ENCODE data around the gene ST8SIA4.

Gene ST8SIA4

GRCh38 chr5:100790951-100791350 is 112.1 kb downstream of the ST8SIA4 start:
- Histone ChIP-seq H3K9me2 (replicated peaks; ENCODE audit: control insufficient read depth, low read length) (no peaks in the 10 kb centered on the region), H3K9me3 (ENCODE audit: control insufficient read depth, insufficient read depth, low read length) (peaks cover 18% of the 10 kb centered on the region), H3K4me1 (ENCODE audit: control insufficient read depth, low read length) (peaks cover 38% of the 10 kb centered on the region), H3K4me3 (ENCODE audit: low read length) (no peak overlapping the region), H3K4me2 (ENCODE audit: low read length) (no peak overlapping the region), H3K79me2 (ENCODE audit: control insufficient read depth, low read length) (no peaks in the 10 kb centered on the region), H3K36me3 (ENCODE audit: control insufficient read depth, low read length) (no peaks in the 10 kb centered on the region), H4K20me1 (ENCODE audit: control insufficient read depth, insufficient read depth, low read depth, low read length) (no peaks in the 10 kb centered on the region), H3K27ac (ENCODE audit: low read depth, low read length) (no peak overlapping the region), H3F3A (ENCODE audit: control insufficient read depth, insufficient read depth) (no peaks in the 10 kb centered on the region), H3K27me3 (ENCODE audit: control insufficient read depth, low read length) (no peaks in the 10 kb centered on the region)
- TF ChIP-seq EZH2phosphoT487 (IDR thresholded peaks at IDR 0.05; ENCODE audit: borderline replicate concordance, low read length) = no peak
- TF ChIP-seq CTCF (IDR thresholded peaks at IDR 0.05; ENCODE audit: low read depth, low read length, poor library complexity, severe bottlenecking) = no peak

- Histone ChIP-seq H3K27ac (ENCODE audit: low read depth, low read length) (no peak overlapping the region), H3K36me3 (ENCODE audit: control insufficient read depth, low read length) (no peaks in the 10 kb centered on the region), H3K79me2 (ENCODE audit: control insufficient read depth, low read length) (no peaks in the 10 kb centered on the region), H3F3A (ENCODE audit: control insufficient read depth, insufficient read depth) (no peaks in the 10 kb centered on the region), H3K9me2 (replicated peaks; ENCODE audit: control insufficient read depth, low read length) (no peaks in the 10 kb centered on the region), H4K20me1 (ENCODE audit: control insufficient read depth, insufficient read depth, low read depth, low read length) (no peaks in the 10 kb centered on the region), H3K9me3 (ENCODE audit: control insufficient read depth, insufficient read depth, low read length) (peaks cover 18% of the 10 kb centered on the region), H3K4me3 (ENCODE audit: low read length) (no peak overlapping the region), H3K4me2 (ENCODE audit: low read length) (peak overlapping the region; percentile 15), H3K27me3 (ENCODE audit: control insufficient read depth, low read length) (no peaks in the 10 kb centered on the region), H3K4me1 (ENCODE audit: control insufficient read depth, low read length) (peaks cover 38% of the 10 kb centered on the region)
- no peak for TF ChIP-seq EZH2phosphoT487 (IDR thresholded peaks at IDR 0.05; ENCODE audit: borderline replicate concordance, low read length)
- TF ChIP-seq CTCF (IDR thresholded peaks at IDR 0.05; ENCODE audit: low read depth, low read length, poor library complexity, severe bottlenecking) = peak; percentile 66
These were observed 112.9 kb downstream of the ST8SIA4 start for GRCh38 chr5:100790170-100790665.

- TF ChIP-seq CTCF (IDR thresholded peaks at IDR 0.05; ENCODE audit: low read depth, low read length, poor library complexity, severe bottlenecking) (no peak), EZH2phosphoT487 (IDR thresholded peaks at IDR 0.05; ENCODE audit: borderline replicate concordance, low read length) (no peak)
- H3K27ac ChIP-seq (ENCODE audit: low read depth, low read length) = no peak overlapping the region
- no peaks in the 10 kb centered on the region for H3K9me2 ChIP-seq (replicated peaks; ENCODE audit: control insufficient read depth, low read length)
- H3F3A ChIP-seq (ENCODE audit: control insufficient read depth, insufficient read depth) = no peaks in the 10 kb centered on the region
- no peaks in the 10 kb centered on the region for H3K36me3 ChIP-seq (ENCODE audit: control insufficient read depth, low read length)
- H3K4me2 ChIP-seq (ENCODE audit: low read length) = peak overlapping the region; percentile 15
- H3K4me3 ChIP-seq (ENCODE audit: low read length) = no peak overlapping the region
- H3K79me2 ChIP-seq (ENCODE audit: control insufficient read depth, low read length) = no peaks in the 10 kb centered on the region
- H3K4me1 ChIP-seq (ENCODE audit: control insufficient read depth, low read length) = peaks cover 40% of the 10 kb centered on the region
- H4K20me1 ChIP-seq (ENCODE audit: control insufficient read depth, insufficient read depth, low read depth, low read length) = no peaks in the 10 kb centered on the region
- no peaks in the 10 kb centered on the region for H3K27me3 ChIP-seq (ENCODE audit: control insufficient read depth, low read length)
- H3K9me3 ChIP-seq (ENCODE audit: control insufficient read depth, insufficient read depth, low read length) = peaks cover 14% of the 10 kb centered on the region
These were observed 113.4 kb downstream of the ST8SIA4 start for GRCh38 chr5:100789694-100790093.

Measured in DOHH2 (cell line).